PFSK-1 (cell line): ENCODE results near the gene PROZ.

Experiments
- FOXP2 ChIP-seq: optimal IDR thresholded peaks from 2 replicates; pipeline ENCODE3; 2011; ENCODE audit warnings: borderline replicate concordance, control low read depth, inconsistent platforms; ENCODE audit not compliant: insufficient read depth; ENCODE audit errors: extremely low read length, extremely low read depth
- POLR2AphosphoS5 ChIP-seq: IDR thresholded peaks from 2 replicates; pipeline ENCODE4 v1.6.1; 2012; ENCODE audit warnings: low read depth, mild to moderate bottlenecking, control low read depth, low read length, moderate library complexity
- REST ChIP-seq, 2 experiments: IDR thresholded peaks; 2 replicates each; pipeline versions ENCODE4 v1.6.1 to v1.8.0; 2011 to 2012; ENCODE audit warnings: low read depth in 2 of 2, low read length in 2 of 2, control low read depth in 1 of 2, inconsistent platforms in 1 of 2, mild to moderate bottlenecking in 1 of 2, moderate library complexity in 1 of 2; ENCODE audit not compliant: insufficient read depth in 1 of 2
- SIN3A ChIP-seq: IDR thresholded peaks from 2 replicates; pipeline ENCODE4 v1.6.1; 2012; ENCODE audit warnings: mild to moderate bottlenecking, low read length, moderate library complexity, borderline replicate concordance; ENCODE audit not compliant: insufficient read depth
- TAF1 ChIP-seq: IDR thresholded peaks from 2 replicates; pipeline ENCODE4 v1.6.1; 2012; ENCODE audit warnings: low read length, control low read depth, borderline replicate concordance; ENCODE audit not compliant: insufficient read depth

GRCh38 chr13:113110852-113111315 lies 47.6 kb upstream of the PROZ start:
- TF ChIP-seq REST (IDR thresholded peaks at IDR 0.05; ENCODE audit: insufficient read depth in 1 of 2, low read depth in 2 of 2, low read length in 2 of 2), result no peak
- TF ChIP-seq POLR2AphosphoS5, result no peak
- no peak for TF ChIP-seq TAF1
- no peak for TF ChIP-seq SIN3A
- TF ChIP-seq FOXP2, result no peak
